GM04503 (cell line): ENCODE data around the gene GOLGA8J.
"Not testable (repeated sequence)": the region's sequence is repeated elsewhere in the genome, so short reads cannot be mapped to it uniquely, and the experiment has no call there.

Experiments used
- DNase-seq: peaks from one replicate; pipeline ENCODE4 v3.0.0-alpha.2; 2012; ENCODE audit warnings: low read depth

GOLGA8J gene

DNA sequence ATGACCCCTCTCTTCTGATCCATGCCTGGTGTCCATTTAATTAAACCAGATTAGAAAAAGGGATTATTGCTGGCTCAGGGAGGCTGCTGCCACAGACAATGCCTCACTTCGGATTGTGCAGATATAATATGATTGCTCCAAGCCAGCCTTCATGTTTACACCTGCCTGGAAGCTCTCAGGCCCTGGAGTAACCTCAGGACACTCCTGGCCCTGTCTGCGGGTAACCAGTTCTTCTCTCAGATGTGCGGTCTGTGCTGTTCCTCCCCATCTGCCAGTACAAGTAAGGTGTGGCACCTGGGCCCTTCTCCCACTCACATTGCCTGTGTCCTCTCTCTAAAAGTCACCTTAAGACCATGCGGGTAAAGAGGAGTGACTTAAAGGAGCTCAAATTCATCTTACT, 8.8 kb upstream of the GOLGA8J start:
- no peak for DNase-seq

DNA sequence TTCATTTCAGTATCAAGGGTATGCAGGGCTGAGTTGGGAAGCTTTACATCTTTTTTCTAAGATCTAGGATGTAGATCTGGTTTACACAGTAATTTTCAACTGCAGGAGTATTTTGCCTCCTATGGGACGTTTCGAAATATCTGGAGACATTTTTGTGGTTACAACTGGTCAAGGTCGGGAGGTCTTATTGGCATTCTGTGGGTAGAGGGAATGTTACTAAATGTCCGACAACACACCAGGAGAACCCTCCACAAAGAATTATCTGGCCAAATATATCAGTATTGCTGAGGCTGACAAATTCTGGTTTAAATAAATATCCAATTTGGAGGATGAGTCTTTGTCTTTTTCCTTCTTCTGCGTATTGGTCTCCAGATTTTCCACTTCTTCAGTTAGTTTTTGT, 1.9 kb upstream of the GOLGA8J start:
- not testable (repeated sequence) for DNase-seq

DNA sequence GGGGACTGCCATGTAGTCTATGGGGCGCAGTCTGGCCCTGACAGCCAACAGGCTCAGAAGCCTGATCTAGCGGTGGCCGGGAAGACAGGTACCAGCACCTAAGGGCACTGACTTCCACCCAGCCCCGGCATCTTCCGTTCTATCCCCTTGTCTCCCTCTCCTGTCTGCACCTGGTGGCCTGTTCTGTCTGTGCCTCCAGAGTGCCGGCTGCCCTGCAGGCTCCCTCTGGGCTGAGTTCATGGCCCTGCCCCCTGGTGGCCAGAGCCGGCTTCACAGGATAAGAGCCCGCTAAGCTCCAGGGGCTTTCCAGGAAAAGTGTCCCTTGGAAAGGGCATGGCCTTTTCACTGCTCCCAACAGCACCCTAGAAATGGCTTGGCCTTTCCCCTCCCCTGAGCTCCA, 15.1 kb downstream of the GOLGA8J start:
- DNase-seq, result not testable (repeated sequence)

DNA sequence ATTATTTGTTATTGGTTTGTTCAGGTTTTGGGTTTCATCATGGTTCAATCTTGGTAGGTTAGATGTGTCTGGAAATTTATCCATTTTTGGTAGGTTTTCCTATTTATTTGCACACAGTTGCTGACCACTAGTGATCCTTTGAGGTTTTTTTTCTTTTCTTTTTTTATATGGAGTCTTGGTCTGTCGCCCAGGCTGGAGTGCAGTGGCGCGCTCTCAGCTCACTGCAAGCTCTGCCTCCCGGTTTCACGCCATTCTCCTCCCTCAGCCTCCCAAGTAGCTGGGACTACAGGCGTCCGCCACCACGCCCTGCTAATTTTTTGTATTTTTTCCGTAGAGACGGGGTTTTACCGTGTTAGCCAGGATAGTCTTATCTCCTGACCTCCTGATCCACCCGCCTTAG, 20.1 kb downstream of the GOLGA8J start:
- DNase-seq, result not testable (repeated sequence)

DNA sequence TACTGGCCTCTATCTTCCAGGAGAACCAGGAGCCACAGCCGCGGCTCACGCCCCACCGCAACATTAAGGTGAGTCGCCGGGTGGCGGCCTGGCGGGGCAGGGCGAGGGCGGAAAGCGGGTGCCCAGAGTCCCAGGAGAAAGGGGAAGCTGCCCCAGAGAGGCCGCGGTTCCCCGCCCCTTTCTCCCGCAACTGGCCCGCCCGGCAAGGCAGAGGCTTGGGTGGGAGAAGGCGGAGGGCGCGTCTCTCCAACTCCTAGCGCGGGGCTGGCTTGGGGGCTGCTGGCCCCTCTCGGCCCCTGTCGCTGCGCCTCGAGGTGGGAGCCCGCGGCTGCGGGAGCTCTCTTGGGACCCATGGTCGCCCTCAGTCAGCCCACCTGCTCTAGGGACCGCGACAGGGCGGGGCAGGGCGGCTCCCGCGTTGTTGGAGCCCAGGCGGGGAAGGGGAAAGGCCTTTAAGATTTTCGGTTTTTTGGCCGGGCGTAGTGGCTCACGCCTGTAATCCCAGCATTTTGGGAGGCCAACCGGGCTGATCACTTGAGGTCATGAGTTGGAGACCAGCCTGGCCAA, 21.3 kb downstream of the GOLGA8J start:
- DNase-seq, result not testable (repeated sequence)

DNA sequence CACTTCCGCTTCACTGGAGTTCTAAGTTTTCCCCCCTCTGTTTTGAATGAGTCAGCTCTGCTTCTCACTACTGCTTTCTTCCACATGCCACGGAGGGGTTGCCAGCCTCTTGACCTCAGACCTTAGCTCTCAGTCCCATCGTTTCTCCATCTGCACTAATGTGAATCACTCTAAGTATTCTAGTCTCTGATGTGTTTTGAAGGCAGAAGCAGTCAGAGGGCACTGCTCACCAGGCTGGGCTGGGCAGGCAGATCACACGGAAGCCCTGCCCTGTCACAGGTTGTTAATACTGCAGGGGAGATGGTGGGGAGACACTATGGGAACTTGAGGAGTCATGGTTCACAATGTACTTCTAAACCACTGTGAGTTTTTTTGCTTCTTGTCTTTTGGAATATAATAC, 27.8 kb downstream of the GOLGA8J start:
- DNase-seq, result not testable (repeated sequence)

DNA sequence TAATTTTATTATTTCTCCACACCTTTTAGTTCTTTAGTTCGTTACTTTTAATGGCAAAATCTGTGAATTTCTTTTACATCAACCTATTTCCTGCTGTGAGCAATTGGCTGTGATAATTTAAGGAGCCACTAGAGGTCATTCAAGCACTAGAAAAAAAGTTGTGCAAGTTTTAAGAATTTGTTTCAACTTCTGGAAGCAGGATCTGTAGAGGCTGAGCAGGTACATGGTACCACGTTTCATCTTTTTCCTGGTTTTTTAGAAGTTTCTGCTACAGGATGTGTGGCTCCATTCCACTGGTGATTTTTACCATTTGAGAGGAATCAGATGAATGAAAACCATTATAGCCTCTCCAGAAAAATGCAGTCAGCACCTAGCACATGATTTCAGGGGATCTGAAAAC, 47.3 kb downstream of the GOLGA8J start:
- DNase-seq, result not testable (repeated sequence)

DNA sequence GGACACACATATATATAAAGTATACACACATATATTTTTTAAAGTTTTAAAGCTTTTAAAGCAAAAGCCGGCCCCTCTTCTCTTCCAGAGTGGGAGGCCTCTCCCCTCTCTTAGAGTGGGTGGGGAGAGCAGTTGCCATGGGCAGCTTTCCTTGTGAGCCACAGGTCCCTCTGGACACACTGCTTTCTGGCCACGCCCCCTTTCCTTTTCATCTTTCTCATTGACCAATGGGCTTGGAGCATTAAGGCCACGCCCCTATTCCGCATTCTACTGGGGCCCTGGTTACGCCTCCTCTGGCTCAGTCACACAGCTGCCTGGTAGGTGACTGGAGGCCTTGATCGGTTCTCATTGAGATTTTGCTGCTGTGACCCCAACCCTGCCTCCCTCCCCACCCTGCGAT, 52.0 kb downstream of the GOLGA8J start, which contains the start of gene GOLGA8T:
Gene GOLGA8T (plus strand): TSS at position 301 of the 400 bp plus-strand sequence. CDS start 98 bp downstream, at position 399.
- DNase-seq, result not testable (repeated sequence)
